GM23338 (cell line): ENCODE results near the gene STARD4. TPM values are rescaled to one million over a fixed set of nuclear protein-coding genes. Genes with fewer than 3 reads are reported as not detected.

Source experiments
- ATAC-seq: fragments of 200-7000 bp; cut with Tn5 transposase; 3 replicates; pipeline ENCODE4 v1.9.1; 2020
- DNase-seq: peaks from one replicate; pipeline ENCODE4 v3.0.0-alpha.2; 2015; ENCODE audit warnings: low spot score
- H2AFZ ChIP-seq: fragments of 200-600 bp; sonication (generic); 2 replicates; pipeline ENCODE4 v1.8.0; 2016; ENCODE audit warnings: antibody characterized with exemption, mild to moderate bottlenecking, moderate library complexity
- H3F3A ChIP-seq: fragments of 200-600 bp; sonication (generic); replicated peaks from 2 replicates; pipeline ENCODE4 v1.8.0; 2017; ENCODE audit warnings: antibody characterized with exemption, mixed run types, low read depth
- H3K27ac ChIP-seq: fragments of 200-600 bp; sonication (generic); 2 replicates; pipeline ENCODE4 v1.6.1; 2016; ENCODE audit warnings: low read depth
- H3K27me3 ChIP-seq: fragments of 200-600 bp; sonication (generic); 2 replicates; pipeline ENCODE4 v1.8.0; 2016; ENCODE audit warnings: mild to moderate bottlenecking, mixed run types, moderate library complexity; ENCODE audit not compliant: insufficient read depth
- H3K36me3 ChIP-seq: fragments of 200-600 bp; sonication (generic); 2 replicates; pipeline ENCODE4 v1.8.0; 2016; ENCODE audit warnings: mild to moderate bottlenecking; ENCODE audit not compliant: insufficient read depth
- H3K4me1 ChIP-seq: fragments of 200-600 bp; sonication (generic); 2 replicates; pipeline ENCODE4 v1.8.0; 2016; ENCODE audit warnings: mild to moderate bottlenecking, moderate library complexity; ENCODE audit not compliant: insufficient read depth
- H3K4me2 ChIP-seq: fragments of 200-600 bp; sonication (generic); 2 replicates; pipeline ENCODE4 v1.7.1; 2017; ENCODE audit warnings: mixed run types
- H3K4me3 ChIP-seq: fragments of 200-600 bp; sonication (generic); 2 replicates; pipeline ENCODE4 v1.6.1; 2016; ENCODE audit warnings: mixed run types
- H3K79me2 ChIP-seq: fragments of 200-600 bp; sonication (generic); replicated peaks from 2 replicates; pipeline ENCODE4 v1.8.0; 2017; ENCODE audit warnings: mild to moderate bottlenecking; ENCODE audit not compliant: insufficient read depth
- H3K9me2 ChIP-seq: fragments of 200-600 bp; sonication (generic); 2 replicates; pipeline ENCODE4 v1.8.0; 2017; ENCODE audit not compliant: insufficient read depth
- H4K20me1 ChIP-seq: fragments of 200-600 bp; sonication (generic); replicated peaks from 2 replicates; pipeline ENCODE4 v1.8.0; 2017; ENCODE audit warnings: mild to moderate bottlenecking; ENCODE audit not compliant: insufficient read depth
- H3K27ac Mint-ChIP-seq: 2 replicates; pipeline ENCODE4 v1.8.0; 2020; ENCODE audit warnings: inconsistent platforms, mild to moderate bottlenecking, moderate library complexity, mixed read lengths
- H3K27me3 Mint-ChIP-seq: 3 replicates; pipeline ENCODE4 v1.8.0; 2022; ENCODE audit warnings: low read depth, mild to moderate bottlenecking, moderate library complexity, mixed read lengths, inconsistent platforms; ENCODE audit not compliant: insufficient read depth, poor library complexity
- H3K36me3 Mint-ChIP-seq: 3 replicates; pipeline ENCODE4 v1.8.0; 2021; ENCODE audit warnings: low read depth, mild to moderate bottlenecking, inconsistent platforms, moderate library complexity, mixed read lengths
- H3K4me1 Mint-ChIP-seq: 3 replicates; pipeline ENCODE4 v1.8.0; 2020; ENCODE audit warnings: mild to moderate bottlenecking, inconsistent platforms, mixed read lengths
- H3K4me3 Mint-ChIP-seq: 3 replicates; pipeline ENCODE4 v1.8.0; 2021; ENCODE audit warnings: moderate library complexity, mild to moderate bottlenecking, inconsistent platforms, mixed read lengths
- H3K9me3 Mint-ChIP-seq: 3 replicates; pipeline ENCODE4 v1.8.0; 2020; ENCODE audit warnings: moderate library complexity, mild to moderate bottlenecking, inconsistent platforms, mixed read lengths
- CREB1 ChIP-seq: fragments of 250-450 bp; sonication (Bioruptor Pico); IDR thresholded peaks from 2 replicates; pipeline ENCODE4 v1.5.0; 2020; ENCODE audit warnings: low read depth, mild to moderate bottlenecking, moderate library complexity
- EZH2 ChIP-seq: fragments of 200-600 bp; sonication (generic); IDR thresholded peaks from one replicate; pipeline ENCODE4 v1.8.0; 2017; ENCODE audit warnings: antibody characterized with exemption, mild to moderate bottlenecking, low read depth; ENCODE audit not compliant: unreplicated experiment
- EZH2phosphoT487 ChIP-seq: fragments of 200-600 bp; sonication (generic); IDR thresholded peaks from one replicate; pipeline ENCODE4 v1.8.1; 2018; ENCODE audit warnings: antibody characterized with exemption; ENCODE audit not compliant: unreplicated experiment
- JUNB ChIP-seq: IDR thresholded peaks from one replicate; pipeline ENCODE4 v1.6.1; 2016; ENCODE audit warnings: antibody characterized with exemption; ENCODE audit not compliant: unreplicated experiment
- NANOG ChIP-seq: IDR thresholded peaks from 2 replicates; pipeline ENCODE4 v1.6.1; 2016; ENCODE audit warnings: antibody characterized with exemption, borderline replicate concordance
- POLR2AphosphoS5 ChIP-seq: IDR thresholded peaks from 2 replicates; pipeline ENCODE4 v1.6.1; 2016; ENCODE audit warnings: antibody characterized with exemption, low read depth
- STAT1 ChIP-seq: IDR thresholded peaks from one replicate; pipeline ENCODE4 v1.6.1; 2016; ENCODE audit warnings: antibody characterized with exemption; ENCODE audit not compliant: unreplicated experiment
- ZNF114 ChIP-seq: fragments of 250-450 bp; sonication (Bioruptor Pico); IDR thresholded peaks from 2 replicates; pipeline ENCODE4 v1.5.0; 2020; ENCODE audit warnings: mild to moderate bottlenecking, moderate library complexity
- ZNF331 ChIP-seq: fragments of 250-450 bp; sonication (Bioruptor Pico); IDR thresholded peaks from 2 replicates; pipeline ENCODE4 v1.5.0; 2020; ENCODE audit warnings: low read depth, mild to moderate bottlenecking, moderate library complexity
- polyA plus RNA-seq: library from polyadenylated mRNA; unstranded; fragments of >200 nt; fragmentation: Nextera tagmentation; extraction: Ambion mirVana; gene quantifications from 2 replicates; pipeline ENCODE4 v1.2.1, GENCODE V29; 2016
- total RNA-seq: library from RNA; depleted of rRNA; stranded (reverse); fragments of >200 nt; shearing (Covaris generic); gene quantifications from 2 replicates; pipeline ENCODE4 v1.2.3, GENCODE V29; 2014
- TF ChIP-seq, protein P1 (sequence below): IDR thresholded peaks from one replicate; pipeline ENCODE4 v1.6.1; 2018; ENCODE audit warnings: antibody characterized with exemption; ENCODE audit not compliant: unreplicated experiment
- TF ChIP-seq, protein P2 (sequence below): fragments of 250-450 bp; sonication (Bioruptor Pico); IDR thresholded peaks from 2 replicates; pipeline ENCODE4 v1.5.0; 2020; ENCODE audit warnings: mild to moderate bottlenecking, moderate library complexity
- TF ChIP-seq, protein P3 (sequence below), 2 experiments: fragments of 200-600 bp in 1 of 2; sonication (generic) in 1 of 2; conservative IDR thresholded peaks; 2 replicates each; pipeline versions ENCODE4 v1.5.1 to v1.6.1; 2016 to 2017; ENCODE audit warnings: antibody characterized with exemption in 2 of 2, low read depth in 2 of 2, mild to moderate bottlenecking in 2 of 2, moderate library complexity in 1 of 2

Gene STARD4
- total and polyA plus RNA-seq, 2 experiments from 2014 or later: 25.0 to 92.0 TPM

DNA sequence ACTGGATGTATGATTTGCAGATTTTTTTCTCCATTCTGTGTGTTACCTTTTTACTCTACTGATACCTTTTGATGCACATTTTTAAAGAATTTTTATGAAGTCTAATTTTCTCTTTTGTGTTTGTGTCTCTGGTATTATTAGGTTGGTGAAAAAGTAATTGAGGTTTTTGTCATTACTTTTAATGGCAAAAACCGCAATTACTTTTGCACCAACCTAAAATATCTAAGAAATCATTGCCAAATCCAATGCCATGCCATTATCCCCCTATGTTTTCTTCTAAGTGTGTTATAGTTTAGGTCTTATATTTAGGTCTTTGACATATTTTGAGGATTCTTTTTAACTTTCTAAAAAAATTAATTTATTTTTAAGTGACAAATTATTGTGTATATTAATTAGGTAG lies 43.4 kb upstream of the STARD4 start:
- H3K9me2 ChIP-seq: peaks cover 4% of the 10 kb centered on the region; the same call in 1 of the 2 replicates
- no peaks in the 10 kb centered on the region for H4K20me1 ChIP-seq
- Mint-ChIP-seq H3K27me3 (peaks cover 3% of the 10 kb centered on the region), H3K36me3 (no peaks in the 10 kb centered on the region), H3K4me1 (peaks cover 30% of the 10 kb centered on the region), H3K9me3 (peaks cover 6% of the 10 kb centered on the region; the same call in 2 of the 3 replicates), H3K27ac (no peak overlapping the region), H3K4me3 (no peak overlapping the region)
- DNase-seq: no peak
- H3K4me2 ChIP-seq: no peak overlapping the region
- no peaks in the 10 kb centered on the region for H3K79me2 ChIP-seq
- no peak overlapping the region for H2AFZ ChIP-seq
- H3K4me3 ChIP-seq: no peak overlapping the region
- H3K27me3 ChIP-seq: no peaks in the 10 kb centered on the region
- no peaks in the 10 kb centered on the region for H3K36me3 ChIP-seq
- H3F3A ChIP-seq: no peaks in the 10 kb centered on the region
- no peak for ATAC-seq
- no peak for TF ChIP-seq EZH2phosphoT487
- TF ChIP-seq, protein P1, sequence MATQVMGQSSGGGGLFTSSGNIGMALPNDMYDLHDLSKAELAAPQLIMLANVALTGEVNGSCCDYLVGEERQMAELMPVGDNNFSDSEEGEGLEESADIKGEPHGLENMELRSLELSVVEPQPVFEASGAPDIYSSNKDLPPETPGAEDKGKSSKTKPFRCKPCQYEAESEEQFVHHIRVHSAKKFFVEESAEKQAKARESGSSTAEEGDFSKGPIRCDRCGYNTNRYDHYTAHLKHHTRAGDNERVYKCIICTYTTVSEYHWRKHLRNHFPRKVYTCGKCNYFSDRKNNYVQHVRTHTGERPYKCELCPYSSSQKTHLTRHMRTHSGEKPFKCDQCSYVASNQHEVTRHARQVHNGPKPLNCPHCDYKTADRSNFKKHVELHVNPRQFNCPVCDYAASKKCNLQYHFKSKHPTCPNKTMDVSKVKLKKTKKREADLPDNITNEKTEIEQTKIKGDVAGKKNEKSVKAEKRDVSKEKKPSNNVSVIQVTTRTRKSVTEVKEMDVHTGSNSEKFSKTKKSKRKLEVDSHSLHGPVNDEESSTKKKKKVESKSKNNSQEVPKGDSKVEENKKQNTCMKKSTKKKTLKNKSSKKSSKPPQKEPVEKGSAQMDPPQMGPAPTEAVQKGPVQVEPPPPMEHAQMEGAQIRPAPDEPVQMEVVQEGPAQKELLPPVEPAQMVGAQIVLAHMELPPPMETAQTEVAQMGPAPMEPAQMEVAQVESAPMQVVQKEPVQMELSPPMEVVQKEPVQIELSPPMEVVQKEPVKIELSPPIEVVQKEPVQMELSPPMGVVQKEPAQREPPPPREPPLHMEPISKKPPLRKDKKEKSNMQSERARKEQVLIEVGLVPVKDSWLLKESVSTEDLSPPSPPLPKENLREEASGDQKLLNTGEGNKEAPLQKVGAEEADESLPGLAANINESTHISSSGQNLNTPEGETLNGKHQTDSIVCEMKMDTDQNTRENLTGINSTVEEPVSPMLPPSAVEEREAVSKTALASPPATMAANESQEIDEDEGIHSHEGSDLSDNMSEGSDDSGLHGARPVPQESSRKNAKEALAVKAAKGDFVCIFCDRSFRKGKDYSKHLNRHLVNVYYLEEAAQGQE: no peak
- no peak for TF ChIP-seq ZNF331 (CRISPR knock-in tag)
- no peak for TF ChIP-seq STAT1
- TF ChIP-seq NANOG: no peak
- TF ChIP-seq, protein P2, sequence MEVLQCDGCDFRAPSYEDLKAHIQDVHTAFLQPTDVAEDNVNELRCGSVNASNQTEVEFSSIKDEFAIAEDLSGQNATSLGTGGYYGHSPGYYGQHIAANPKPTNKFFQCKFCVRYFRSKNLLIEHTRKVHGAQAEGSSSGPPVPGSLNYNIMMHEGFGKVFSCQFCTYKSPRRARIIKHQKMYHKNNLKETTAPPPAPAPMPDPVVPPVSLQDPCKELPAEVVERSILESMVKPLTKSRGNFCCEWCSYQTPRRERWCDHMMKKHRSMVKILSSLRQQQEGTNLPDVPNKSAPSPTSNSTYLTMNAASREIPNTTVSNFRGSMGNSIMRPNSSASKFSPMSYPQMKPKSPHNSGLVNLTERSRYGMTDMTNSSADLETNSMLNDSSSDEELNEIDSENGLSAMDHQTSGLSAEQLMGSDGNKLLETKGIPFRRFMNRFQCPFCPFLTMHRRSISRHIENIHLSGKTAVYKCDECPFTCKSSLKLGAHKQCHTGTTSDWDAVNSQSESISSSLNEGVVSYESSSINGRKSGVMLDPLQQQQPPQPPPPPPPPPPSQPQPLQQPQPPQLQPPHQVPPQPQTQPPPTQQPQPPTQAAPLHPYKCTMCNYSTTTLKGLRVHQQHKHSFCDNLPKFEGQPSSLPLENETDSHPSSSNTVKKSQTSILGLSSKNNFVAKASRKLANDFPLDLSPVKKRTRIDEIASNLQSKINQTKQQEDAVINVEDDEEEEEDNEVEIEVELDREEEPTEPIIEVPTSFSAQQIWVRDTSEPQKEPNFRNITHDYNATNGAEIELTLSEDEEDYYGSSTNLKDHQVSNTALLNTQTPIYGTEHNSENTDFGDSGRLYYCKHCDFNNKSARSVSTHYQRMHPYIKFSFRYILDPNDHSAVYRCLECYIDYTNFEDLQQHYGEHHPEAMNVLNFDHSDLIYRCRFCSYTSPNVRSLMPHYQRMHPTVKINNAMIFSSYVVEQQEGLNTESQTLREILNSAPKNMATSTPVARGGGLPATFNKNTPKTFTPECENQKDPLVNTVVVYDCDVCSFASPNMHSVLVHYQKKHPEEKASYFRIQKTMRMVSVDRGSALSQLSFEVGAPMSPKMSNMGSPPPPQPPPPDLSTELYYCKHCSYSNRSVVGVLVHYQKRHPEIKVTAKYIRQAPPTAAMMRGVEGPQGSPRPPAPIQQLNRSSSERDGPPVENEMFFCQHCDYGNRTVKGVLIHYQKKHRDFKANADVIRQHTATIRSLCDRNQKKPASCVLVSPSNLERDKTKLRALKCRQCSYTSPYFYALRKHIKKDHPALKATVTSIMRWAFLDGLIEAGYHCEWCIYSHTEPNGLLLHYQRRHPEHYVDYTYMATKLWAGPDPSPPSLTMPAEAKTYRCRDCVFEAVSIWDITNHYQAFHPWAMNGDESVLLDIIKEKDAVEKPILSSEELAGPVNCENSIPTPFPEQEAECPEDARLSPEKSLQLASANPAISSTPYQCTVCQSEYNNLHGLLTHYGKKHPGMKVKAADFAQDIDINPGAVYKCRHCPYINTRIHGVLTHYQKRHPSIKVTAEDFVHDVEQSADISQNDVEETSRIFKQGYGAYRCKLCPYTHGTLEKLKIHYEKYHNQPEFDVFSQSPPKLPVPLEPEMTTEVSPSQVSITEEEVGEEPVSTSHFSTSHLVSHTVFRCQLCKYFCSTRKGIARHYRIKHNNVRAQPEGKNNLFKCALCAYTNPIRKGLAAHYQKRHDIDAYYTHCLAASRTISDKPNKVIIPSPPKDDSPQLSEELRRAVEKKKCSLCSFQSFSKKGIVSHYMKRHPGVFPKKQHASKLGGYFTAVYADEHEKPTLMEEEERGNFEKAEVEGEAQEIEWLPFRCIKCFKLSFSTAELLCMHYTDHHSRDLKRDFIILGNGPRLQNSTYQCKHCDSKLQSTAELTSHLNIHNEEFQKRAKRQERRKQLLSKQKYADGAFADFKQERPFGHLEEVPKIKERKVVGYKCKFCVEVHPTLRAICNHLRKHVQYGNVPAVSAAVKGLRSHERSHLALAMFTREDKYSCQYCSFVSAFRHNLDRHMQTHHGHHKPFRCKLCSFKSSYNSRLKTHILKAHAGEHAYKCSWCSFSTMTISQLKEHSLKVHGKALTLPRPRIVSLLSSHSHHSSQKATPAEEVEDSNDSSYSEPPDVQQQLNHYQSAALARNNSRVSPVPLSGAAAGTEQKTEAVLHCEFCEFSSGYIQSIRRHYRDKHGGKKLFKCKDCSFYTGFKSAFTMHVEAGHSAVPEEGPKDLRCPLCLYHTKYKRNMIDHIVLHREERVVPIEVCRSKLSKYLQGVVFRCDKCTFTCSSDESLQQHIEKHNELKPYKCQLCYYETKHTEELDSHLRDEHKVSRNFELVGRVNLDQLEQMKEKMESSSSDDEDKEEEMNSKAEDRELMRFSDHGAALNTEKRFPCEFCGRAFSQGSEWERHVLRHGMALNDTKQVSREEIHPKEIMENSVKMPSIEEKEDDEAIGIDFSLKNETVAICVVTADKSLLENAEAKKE (CRISPR knock-in tag): no peak
- TF ChIP-seq POLR2AphosphoS5: no peak
- no peak for TF ChIP-seq CREB1 (CRISPR knock-in tag)
- TF ChIP-seq, protein P3, sequence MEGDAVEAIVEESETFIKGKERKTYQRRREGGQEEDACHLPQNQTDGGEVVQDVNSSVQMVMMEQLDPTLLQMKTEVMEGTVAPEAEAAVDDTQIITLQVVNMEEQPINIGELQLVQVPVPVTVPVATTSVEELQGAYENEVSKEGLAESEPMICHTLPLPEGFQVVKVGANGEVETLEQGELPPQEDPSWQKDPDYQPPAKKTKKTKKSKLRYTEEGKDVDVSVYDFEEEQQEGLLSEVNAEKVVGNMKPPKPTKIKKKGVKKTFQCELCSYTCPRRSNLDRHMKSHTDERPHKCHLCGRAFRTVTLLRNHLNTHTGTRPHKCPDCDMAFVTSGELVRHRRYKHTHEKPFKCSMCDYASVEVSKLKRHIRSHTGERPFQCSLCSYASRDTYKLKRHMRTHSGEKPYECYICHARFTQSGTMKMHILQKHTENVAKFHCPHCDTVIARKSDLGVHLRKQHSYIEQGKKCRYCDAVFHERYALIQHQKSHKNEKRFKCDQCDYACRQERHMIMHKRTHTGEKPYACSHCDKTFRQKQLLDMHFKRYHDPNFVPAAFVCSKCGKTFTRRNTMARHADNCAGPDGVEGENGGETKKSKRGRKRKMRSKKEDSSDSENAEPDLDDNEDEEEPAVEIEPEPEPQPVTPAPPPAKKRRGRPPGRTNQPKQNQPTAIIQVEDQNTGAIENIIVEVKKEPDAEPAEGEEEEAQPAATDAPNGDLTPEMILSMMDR (conservative IDR thresholded peaks at IDR 0.05; ENCODE audit: low read depth in 2 of 2): no peak
- TF ChIP-seq ZNF114 (CRISPR knock-in tag): no peak
- TF ChIP-seq EZH2: no peak
- TF ChIP-seq JUNB: no peak
- H3K4me1 ChIP-seq: peaks cover 32% of the 10 kb centered on the region
- H3K27ac ChIP-seq: no peak overlapping the region
